IPS-NIHi11 (cell line): ENCODE results near the gene RREB1.

Experiments
- DNase-seq: peaks from one replicate; pipeline ENCODE4 v3.0.0; 2012; ENCODE audit warnings: mixed read lengths, low spot score

The RREB1 gene

DNA sequence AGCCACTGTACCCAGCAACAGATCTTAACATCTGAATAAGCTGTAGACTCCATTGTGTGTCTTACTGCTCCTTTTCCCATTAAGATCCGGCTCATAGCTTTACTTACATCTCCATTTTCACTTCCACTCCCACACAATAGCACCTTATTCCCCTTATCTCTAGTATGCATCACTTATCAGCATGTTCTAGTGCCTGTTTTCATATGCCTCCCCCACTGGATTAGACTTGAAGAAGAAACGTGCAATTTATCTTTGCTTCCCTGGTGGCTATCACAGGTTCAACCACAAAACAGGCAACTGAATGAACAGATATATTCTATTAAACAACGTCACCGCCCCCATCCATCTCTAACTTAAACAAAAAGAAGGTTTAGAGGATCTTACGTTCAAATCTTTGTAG is 193.2 kb downstream of the RREB1 start:
- DNase-seq = no peak
